Measurements from ENCODE around the gene BANF2. TPM values are rescaled to one million over a fixed set of nuclear protein-coding genes. Genes with fewer than 3 reads are reported as not detected.

Gene BANF2
- total and polyA plus RNA-seq, 2 of the 13 experiments (the other 11 are each of a cell fraction or from before 2014, with no cell fraction given), result 0.35 TPM; not detected in 1

DNA sequence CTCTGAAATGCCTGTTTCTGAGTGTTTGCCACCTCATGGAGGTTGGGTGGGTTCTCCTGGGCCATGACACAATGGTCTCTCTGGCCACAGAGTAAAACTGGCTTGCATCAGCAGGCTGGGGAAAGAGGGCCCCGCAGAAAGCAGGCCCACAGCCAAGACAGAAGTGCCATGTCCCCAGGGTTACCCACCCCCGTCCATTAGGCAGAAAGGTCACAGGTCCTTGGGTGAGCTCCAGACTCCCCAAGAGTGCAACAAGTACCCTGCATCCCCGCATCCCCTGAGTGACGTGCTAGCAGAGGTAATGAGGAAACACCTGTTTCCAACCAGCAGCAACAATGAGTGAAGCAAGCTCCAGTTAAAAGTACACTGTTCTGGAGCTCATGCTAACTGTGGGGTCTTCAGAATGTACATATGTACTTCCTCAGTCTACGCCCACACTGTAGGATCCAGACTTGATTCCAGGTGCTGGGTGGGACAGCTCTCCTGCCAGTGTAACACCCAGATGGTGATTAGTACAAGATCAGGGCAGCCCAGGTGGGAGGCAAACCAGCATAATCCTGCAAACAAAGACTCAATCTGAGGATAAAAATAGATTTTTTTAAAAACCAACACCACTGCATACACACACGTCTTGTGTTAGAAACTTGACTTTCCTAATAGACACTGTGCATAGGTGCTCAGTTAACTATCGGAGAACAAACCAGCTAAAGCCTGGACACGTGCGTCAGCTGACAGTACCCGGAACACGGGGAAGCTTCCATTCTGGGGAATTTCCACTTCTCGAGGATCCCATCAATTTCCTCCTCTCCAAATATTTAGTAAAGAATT, 49.3 kb upstream of the BANF2 start:
- peaks cover 40% of the 10 kb centered on the region for H3K4me1 ChIP-seq (ENCODE audit: insufficient read depth, low read length)
- H3K9me3 ChIP-seq (ENCODE audit: low read length), result no peaks in the 10 kb centered on the region
- BruUV-seq (replicated peaks), result no TSS peak
- ATAC-seq (no peak), FAIRE-seq (no peak), DNase-seq (ENCODE audit: low spot score) (no peak)
- H3K79me2 ChIP-seq (ENCODE audit: insufficient read depth, low read length), result peaks cover 97% of the 10 kb centered on the region
- WGBS (ENCODE audit: low lambda C conversion rate), result 91% methylated on average over 12 of the region's 12 CpGs
- peak overlapping the region; percentile 0 for H3K27ac ChIP-seq (ENCODE audit: extremely low read length, insufficient read depth, low read length)
- no peak overlapping the region for H3K4me3 ChIP-seq (replicated peaks in 1 of 3; ENCODE audit: insufficient read depth in 1 of 3, low read depth in 2 of 3, low read length in 3 of 3)
- peaks cover 87% of the 10 kb centered on the region for H4K20me1 ChIP-seq (ENCODE audit: insufficient read depth, low read length)
- POLR2A ChIA-PET, result interaction anchor here (1.0 to 1.3 kb wide), 2 partner anchors 60 to 247 kb away, joined by 3 read pairs; no protein-coding TSS in a partner anchor
- CTCF ChIA-PET (ENCODE audit: low intra/inter-chr PET ratio, low total read pairs), result interaction anchor here (1.0 kb wide), 1 partner anchor 146 kb away, joined by 4 read pairs; no protein-coding TSS in a partner anchor
- H3K36me3 ChIP-seq (replicated peaks in 1 of 2; ENCODE audit: control insufficient read depth in 1 of 2, insufficient read depth in 2 of 2, low read length in 2 of 2), result peaks cover 44 to 73% of the 10 kb centered on the region in 2 experiments
- H3K4me2 ChIP-seq (ENCODE audit: low read depth, low read length), result no peak overlapping the region
- no peak overlapping the region for H3K9ac ChIP-seq (ENCODE audit: insufficient read depth, low read depth, low read length)
- no peaks in the 10 kb centered on the region for H3K27me3 ChIP-seq (ENCODE audit: control insufficient read depth in 1 of 2, insufficient read depth in 2 of 2, low read length in 2 of 2)
- in situ Hi-C loops (cut with HindIII; ENCODE audit: extremely low pct_ligation_motif_present, low pct_unique_long_range_greater_than_20kb) (no loop called here), intact Hi-C loops (cut with micrococcal nuclease; ENCODE audit: unreplicated experiment) (no loop called here)
- no peak overlapping the region for H2AFZ ChIP-seq (ENCODE audit: low read length)
- TF ChIP-seq ZSCAN30 (CRISPR knock-in tag; IDR thresholded peaks at IDR 0.05) (no peak), ZNF747 (CRISPR knock-in tag; IDR thresholded peaks at IDR 0.05; ENCODE audit: borderline replicate concordance) (no peak), TAF15 (IDR thresholded peaks at IDR 0.05; ENCODE audit: low read depth, low read length, poor library complexity, severe bottlenecking) (no peak), NFKBIZ (CRISPR knock-in tag; IDR thresholded peaks at IDR 0.05) (no peak), HOXA9 (CRISPR knock-in tag; IDR thresholded peaks at IDR 0.05; ENCODE audit: borderline replicate concordance) (no peak), SETDB1 (CRISPR knock-in tag; IDR thresholded peaks at IDR 0.05; ENCODE audit: borderline replicate concordance) (no peak), NFIB (CRISPR knock-in tag; IDR thresholded peaks at IDR 0.05; ENCODE audit: borderline replicate concordance) (no peak), PAF1 (CRISPR knock-in tag; IDR thresholded peaks at IDR 0.05) (peak; percentile 53; the same call in 1 of the 2 replicates), RBFOX2 (IDR thresholded peaks at IDR 0.05; ENCODE audit: low read depth, low read length) (0 out of 2 replicates have a peak, but pooled peaks have one; percentile 35), RBM22 (optimal IDR thresholded peaks at IDR 0.05; ENCODE audit: low read length) (peak; percentile 75), ZNF234 (CRISPR knock-in tag; conservative IDR thresholded peaks at IDR 0.05) (no peak), MYNN (CRISPR knock-in tag; IDR thresholded peaks at IDR 0.05; ENCODE audit: low read depth) (no peak), NCOA5 (CRISPR knock-in tag; IDR thresholded peaks at IDR 0.05) (0 out of 2 replicates have a peak, but pooled peaks have one; percentile 51), CBX1 (IDR thresholded peaks at IDR 0.05; ENCODE audit: low read depth) (no peak), WIZ (CRISPR knock-in tag; IDR thresholded peaks at IDR 0.05) (no peak), POLR2A (IDR thresholded peaks at IDR 0.05; ENCODE audit: insufficient read depth in 1 of 2, low read depth in 2 of 2, low read length in 2 of 2) (peak in 1 of 2 experiments; percentile 35; a peak in 1 of 4 replicates), KDM5B (CRISPR knock-in tag; IDR thresholded peaks at IDR 0.05; ENCODE audit: borderline replicate concordance) (peak; percentile 33; the same call in 1 of the 2 replicates)
- TF ChIP-seq, protein P1, sequence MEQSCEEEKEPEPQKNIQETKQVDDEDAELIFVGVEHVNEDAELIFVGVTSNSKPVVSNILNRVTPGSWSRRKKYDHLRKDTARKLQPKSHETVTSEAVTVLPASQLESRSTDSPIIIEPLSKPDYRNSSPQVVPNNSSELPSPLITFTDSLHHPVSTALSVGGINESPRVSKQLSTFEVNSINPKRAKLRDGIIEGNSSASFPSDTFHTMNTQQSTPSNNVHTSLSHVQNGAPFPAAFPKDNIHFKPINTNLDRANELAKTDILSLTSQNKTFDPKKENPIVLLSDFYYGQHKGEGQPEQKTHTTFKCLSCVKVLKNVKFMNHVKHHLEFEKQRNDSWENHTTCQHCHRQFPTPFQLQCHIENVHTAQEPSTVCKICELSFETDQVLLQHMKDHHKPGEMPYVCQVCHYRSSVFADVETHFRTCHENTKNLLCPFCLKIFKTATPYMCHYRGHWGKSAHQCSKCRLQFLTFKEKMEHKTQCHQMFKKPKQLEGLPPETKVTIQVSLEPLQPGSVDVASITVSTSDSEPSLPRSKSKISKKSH (CRISPR knock-in tag; IDR thresholded peaks at IDR 0.05; ENCODE audit: borderline replicate concordance), result no peak
- TF ChIP-seq, protein P2, sequence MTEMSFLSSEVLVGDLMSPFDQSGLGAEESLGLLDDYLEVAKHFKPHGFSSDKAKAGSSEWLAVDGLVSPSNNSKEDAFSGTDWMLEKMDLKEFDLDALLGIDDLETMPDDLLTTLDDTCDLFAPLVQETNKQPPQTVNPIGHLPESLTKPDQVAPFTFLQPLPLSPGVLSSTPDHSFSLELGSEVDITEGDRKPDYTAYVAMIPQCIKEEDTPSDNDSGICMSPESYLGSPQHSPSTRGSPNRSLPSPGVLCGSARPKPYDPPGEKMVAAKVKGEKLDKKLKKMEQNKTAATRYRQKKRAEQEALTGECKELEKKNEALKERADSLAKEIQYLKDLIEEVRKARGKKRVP (CRISPR knock-in tag; IDR thresholded peaks at IDR 0.05), result peak in 1 of 2 experiments; percentile 11; a peak in 1 of 4 replicates
- TF ChIP-seq, protein P3, sequence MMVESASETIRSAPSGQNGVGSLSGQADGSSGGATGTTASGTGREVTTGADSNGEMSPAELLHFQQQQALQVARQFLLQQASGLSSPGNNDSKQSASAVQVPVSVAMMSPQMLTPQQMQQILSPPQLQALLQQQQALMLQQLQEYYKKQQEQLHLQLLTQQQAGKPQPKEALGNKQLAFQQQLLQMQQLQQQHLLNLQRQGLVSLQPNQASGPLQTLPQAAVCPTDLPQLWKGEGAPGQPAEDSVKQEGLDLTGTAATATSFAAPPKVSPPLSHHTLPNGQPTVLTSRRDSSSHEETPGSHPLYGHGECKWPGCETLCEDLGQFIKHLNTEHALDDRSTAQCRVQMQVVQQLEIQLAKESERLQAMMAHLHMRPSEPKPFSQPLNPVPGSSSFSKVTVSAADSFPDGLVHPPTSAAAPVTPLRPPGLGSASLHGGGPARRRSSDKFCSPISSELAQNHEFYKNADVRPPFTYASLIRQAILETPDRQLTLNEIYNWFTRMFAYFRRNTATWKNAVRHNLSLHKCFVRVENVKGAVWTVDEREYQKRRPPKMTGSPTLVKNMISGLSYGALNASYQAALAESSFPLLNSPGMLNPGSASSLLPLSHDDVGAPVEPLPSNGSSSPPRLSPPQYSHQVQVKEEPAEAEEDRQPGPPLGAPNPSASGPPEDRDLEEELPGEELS (CRISPR knock-in tag; IDR thresholded peaks at IDR 0.05), result no peak

Measured in HepG2 (cell line).